SH-SY5Y (cell line): Measurements from ENCODE around the gene MCM3.

Experiments
- GATA2 ChIP-seq: IDR thresholded peaks from 2 replicates; pipeline ENCODE4 v1.6.1; 2011; ENCODE audit warnings: mild to moderate bottlenecking, low read depth, low read length
- GATA3 ChIP-seq: IDR thresholded peaks from 2 replicates; pipeline ENCODE4 v1.6.1; 2011; ENCODE audit warnings: low read depth, mild to moderate bottlenecking, low read length, moderate library complexity

- TF ChIP-seq GATA3: no peak
- no peak for TF ChIP-seq GATA2
Measured at GRCh38 chr6:52314752-52315151, 30.2 kb upstream of the MCM3 start.
